HUES48 (cell line): ENCODE results near the gene RNF157.

Experiments used
- H3K27ac ChIP-seq: one replicate; pipeline ENCODE4 v1.7.0; 2013; ENCODE audit warnings: low read depth, low read length, inconsistent platforms
- H3K27me3 ChIP-seq: 2 replicates; pipeline ENCODE4 v1.6.1; 2013; ENCODE audit warnings: mild to moderate bottlenecking, low read length; ENCODE audit not compliant: control insufficient read depth, insufficient read depth
- H3K36me3 ChIP-seq: 2 replicates; pipeline ENCODE4 v1.6.1; 2013; ENCODE audit warnings: low read length; ENCODE audit not compliant: control insufficient read depth, insufficient read depth
- H3K4me1 ChIP-seq: 2 replicates; pipeline ENCODE4 v1.6.1; 2013; ENCODE audit warnings: mild to moderate bottlenecking, low read length; ENCODE audit not compliant: control insufficient read depth, insufficient read depth
- H3K4me3 ChIP-seq: 2 replicates; pipeline ENCODE4 v1.5.1; 2013; ENCODE audit warnings: mild to moderate bottlenecking, low read depth, low read length
- H3K9ac ChIP-seq: 2 replicates; pipeline ENCODE4 v1.6.1; 2013; ENCODE audit warnings: mild to moderate bottlenecking, low read depth, low read length, moderate library complexity
- H3K9me3 ChIP-seq: 2 replicates; pipeline ENCODE4 v1.6.1; 2013; ENCODE audit warnings: low read length; ENCODE audit not compliant: control insufficient read depth, insufficient read depth

RNF157 gene

GRCh38 chr17:76179496-76180467 lies 60.5 kb downstream of the RNF157 start:
- H3K9me3 ChIP-seq, result no peaks in the 10 kb centered on the region
- H3K9ac ChIP-seq, result no peak overlapping the region
- H3K4me3 ChIP-seq, result no peak overlapping the region
- no peaks in the 10 kb centered on the region for H3K27me3 ChIP-seq
- H3K4me1 ChIP-seq, result peaks cover 7% of the 10 kb centered on the region
- H3K36me3 ChIP-seq, result no peaks in the 10 kb centered on the region
- no peak overlapping the region for H3K27ac ChIP-seq

GRCh38 chr17:76178124-76178523 lies 62.2 kb downstream of the RNF157 start:
- H3K36me3 ChIP-seq, result no peaks in the 10 kb centered on the region
- H3K27me3 ChIP-seq, result no peaks in the 10 kb centered on the region
- H3K9me3 ChIP-seq, result no peaks in the 10 kb centered on the region
- H3K4me1 ChIP-seq, result peaks cover 7% of the 10 kb centered on the region
- no peak overlapping the region for H3K27ac ChIP-seq
- H3K9ac ChIP-seq, result no peak overlapping the region
- H3K4me3 ChIP-seq, result no peak overlapping the region

- Histone ChIP-seq H3K9ac (no peak overlapping the region), H3K36me3 (no peaks in the 10 kb centered on the region), H3K4me3 (no peak overlapping the region), H3K27ac (no peak overlapping the region), H3K4me1 (peaks cover 5% of the 10 kb centered on the region), H3K9me3 (no peaks in the 10 kb centered on the region), H3K27me3 (no peaks in the 10 kb centered on the region)
These were observed 63.4 kb downstream of the RNF157 start for GRCh38 chr17:76176701-76177574.

GRCh38 chr17:76174037-76174436 lies 66.3 kb downstream of the RNF157 start:
- H3K9ac ChIP-seq, result no peak overlapping the region
- H3K36me3 ChIP-seq, result no peaks in the 10 kb centered on the region
- H3K9me3 ChIP-seq, result no peaks in the 10 kb centered on the region
- H3K27ac ChIP-seq, result no peak overlapping the region
- H3K27me3 ChIP-seq, result no peaks in the 10 kb centered on the region
- no peak overlapping the region for H3K4me3 ChIP-seq
- 0 out of 2 replicates have a peak, but pooled peaks cover 4% of the 10 kb centered on the region for H3K4me1 ChIP-seq

GRCh38 chr17:76173474-76173873 lies 66.8 kb downstream of the RNF157 start:
- Histone ChIP-seq H3K4me3 (no peak overlapping the region), H3K9ac (no peak overlapping the region), H3K27ac (no peak overlapping the region)

GRCh38 chr17:76171706-76172105 lies 68.6 kb downstream of the RNF157 start:
- no peak overlapping the region for H3K9ac ChIP-seq
- H3K27ac ChIP-seq, result no peak overlapping the region
- H3K4me1 ChIP-seq, result 0 out of 2 replicates have a peak, but pooled peaks cover 4% of the 10 kb centered on the region
- no peaks in the 10 kb centered on the region for H3K27me3 ChIP-seq
- H3K9me3 ChIP-seq, result no peaks in the 10 kb centered on the region
- H3K4me3 ChIP-seq, result no peak overlapping the region
- H3K36me3 ChIP-seq, result no peaks in the 10 kb centered on the region

More at GRCh38 chr17:76173474-76173873, 66.8 kb downstream of the RNF157 start:
- H3K4me1 ChIP-seq, result 0 out of 2 replicates have a peak, but pooled peaks cover 4% of the 10 kb centered on the region
- no peaks in the 10 kb centered on the region for H3K27me3 ChIP-seq
- H3K9me3 ChIP-seq, result no peaks in the 10 kb centered on the region
- no peaks in the 10 kb centered on the region for H3K36me3 ChIP-seq

GRCh38 chr17:76170114-76170513 lies 70.2 kb downstream of the RNF157 start:
- Histone ChIP-seq H3K4me3 (no peak overlapping the region), H3K9ac (no peak overlapping the region), H3K27me3 (no peaks in the 10 kb centered on the region), H3K36me3 (no peaks in the 10 kb centered on the region), H3K4me1 (no peaks in the 10 kb centered on the region), H3K9me3 (no peaks in the 10 kb centered on the region), H3K27ac (no peak overlapping the region)

GRCh38 chr17:76166906-76167305 lies 73.4 kb downstream of the RNF157 start:
- no peak overlapping the region for H3K4me3 ChIP-seq
- no peak overlapping the region for H3K9ac ChIP-seq
- no peaks in the 10 kb centered on the region for H3K9me3 ChIP-seq
- no peaks in the 10 kb centered on the region for H3K27me3 ChIP-seq
- peaks cover 16% of the 10 kb centered on the region for H3K4me1 ChIP-seq
- no peaks in the 10 kb centered on the region for H3K36me3 ChIP-seq
- H3K27ac ChIP-seq, result no peak overlapping the region

GRCh38 chr17:76166168-76166567 lies 74.1 kb downstream of the RNF157 start:
- no peak overlapping the region for H3K27ac ChIP-seq
- peaks cover 16% of the 10 kb centered on the region for H3K4me1 ChIP-seq
- no peak overlapping the region for H3K4me3 ChIP-seq
- no peaks in the 10 kb centered on the region for H3K9me3 ChIP-seq
- H3K36me3 ChIP-seq, result no peaks in the 10 kb centered on the region
- no peak overlapping the region for H3K9ac ChIP-seq
- H3K27me3 ChIP-seq, result no peaks in the 10 kb centered on the region

GRCh38 chr17:76164331-76164730 lies 76.0 kb downstream of the RNF157 start:
- no peaks in the 10 kb centered on the region for H3K9me3 ChIP-seq
- H3K9ac ChIP-seq, result no peak overlapping the region
- H3K27me3 ChIP-seq, result no peaks in the 10 kb centered on the region
- no peak overlapping the region for H3K4me3 ChIP-seq
- H3K4me1 ChIP-seq, result peaks cover 16% of the 10 kb centered on the region
- H3K27ac ChIP-seq, result no peak overlapping the region
- no peaks in the 10 kb centered on the region for H3K36me3 ChIP-seq
